ENCODE data around the gene NAT8.
"Not testable (repeated sequence)": the region's sequence is repeated elsewhere in the genome, so short reads cannot be mapped to it uniquely, and the experiment has no call there.

The NAT8 gene

GRCh38 chr2:73624625-73625024, 17.6 kb downstream of the NAT8 start:
- not testable (repeated sequence) for H3K36me3 Mint-ChIP-seq (ENCODE audit: insufficient read depth); DNase-seq (ENCODE audit: low spot score in 2 of 2); H3K9me3 Mint-ChIP-seq; H3K27ac Mint-ChIP-seq (ENCODE audit: low read depth); ATAC-seq (replicated peaks; ENCODE audit: extremely low read depth, poor library complexity, severe bottlenecking); H3K4me3 Mint-ChIP-seq; H3K4me1 Mint-ChIP-seq
- H3K27me3 Mint-ChIP-seq = peaks cover 31% of the 10 kb centered on the region

GRCh38 chr2:73624036-73624435, 18.2 kb downstream of the NAT8 start:
- H3K4me1 Mint-ChIP-seq; ATAC-seq (replicated peaks; ENCODE audit: extremely low read depth, poor library complexity, severe bottlenecking); H3K4me3 Mint-ChIP-seq; H3K27ac Mint-ChIP-seq (ENCODE audit: low read depth); DNase-seq (ENCODE audit: low spot score in 2 of 2); H3K9me3 Mint-ChIP-seq; H3K36me3 Mint-ChIP-seq (ENCODE audit: insufficient read depth): not testable (repeated sequence)
- H3K27me3 Mint-ChIP-seq = peaks cover 31% of the 10 kb centered on the region

GRCh38 chr2:73619925-73620324, 22.3 kb downstream of the NAT8 start:
- not testable (repeated sequence) for ATAC-seq (replicated peaks; ENCODE audit: extremely low read depth, poor library complexity, severe bottlenecking); H3K4me1 Mint-ChIP-seq; H3K9me3 Mint-ChIP-seq; H3K36me3 Mint-ChIP-seq (ENCODE audit: insufficient read depth); H3K4me3 Mint-ChIP-seq; DNase-seq (ENCODE audit: low spot score in 2 of 2); H3K27ac Mint-ChIP-seq (ENCODE audit: low read depth)
- peaks cover 21% of the 10 kb centered on the region for H3K27me3 Mint-ChIP-seq

GRCh38 chr2:73614997-73615396, 27.2 kb downstream of the NAT8 start:
- H3K4me3 Mint-ChIP-seq = no peak overlapping the region
- H3K27me3 Mint-ChIP-seq = no peaks in the 10 kb centered on the region
- ATAC-seq (replicated peaks; ENCODE audit: extremely low read depth, poor library complexity, severe bottlenecking) = no peak
- H3K4me1 Mint-ChIP-seq = no peaks in the 10 kb centered on the region
- no peak overlapping the region for H3K27ac Mint-ChIP-seq (ENCODE audit: low read depth)
- no peaks in the 10 kb centered on the region for H3K9me3 Mint-ChIP-seq
- DNase-seq (ENCODE audit: low spot score in 2 of 2) = no peak
- peaks cover 3% of the 10 kb centered on the region for H3K36me3 Mint-ChIP-seq (ENCODE audit: insufficient read depth)

- H3K27ac Mint-ChIP-seq (ENCODE audit: low read depth) = no peak overlapping the region
- H3K4me3 Mint-ChIP-seq = no peak overlapping the region
- no peaks in the 10 kb centered on the region for H3K27me3 Mint-ChIP-seq
- ATAC-seq (replicated peaks; ENCODE audit: extremely low read depth, poor library complexity, severe bottlenecking) = no peak
- H3K9me3 Mint-ChIP-seq = no peaks in the 10 kb centered on the region
- DNase-seq (ENCODE audit: low spot score in 2 of 2) = no peak
- no peaks in the 10 kb centered on the region for H3K4me1 Mint-ChIP-seq
- peaks cover 3% of the 10 kb centered on the region for H3K36me3 Mint-ChIP-seq (ENCODE audit: insufficient read depth)
Measured at GRCh38 chr2:73614105-73614504, 28.1 kb downstream of the NAT8 start.

GRCh38 chr2:73611867-73612266, 30.4 kb downstream of the NAT8 start:
- H3K9me3 Mint-ChIP-seq = no peaks in the 10 kb centered on the region
- ATAC-seq (replicated peaks; ENCODE audit: extremely low read depth, poor library complexity, severe bottlenecking) (no peak), DNase-seq (ENCODE audit: low spot score in 2 of 2) (no peak)
- no peaks in the 10 kb centered on the region for H3K27me3 Mint-ChIP-seq
- no peaks in the 10 kb centered on the region for H3K4me1 Mint-ChIP-seq
- H3K36me3 Mint-ChIP-seq (ENCODE audit: insufficient read depth) = peaks cover 5% of the 10 kb centered on the region
- no peak overlapping the region for H3K4me3 Mint-ChIP-seq
- no peak overlapping the region for H3K27ac Mint-ChIP-seq (ENCODE audit: low read depth)

- Mint-ChIP-seq H3K27me3 (no peaks in the 10 kb centered on the region), H3K36me3 (ENCODE audit: insufficient read depth) (peaks cover 5% of the 10 kb centered on the region), H3K4me1 (no peaks in the 10 kb centered on the region), H3K27ac (ENCODE audit: low read depth) (no peak overlapping the region), H3K4me3 (no peak overlapping the region), H3K9me3 (no peaks in the 10 kb centered on the region)
- DNase-seq (ENCODE audit: low spot score in 2 of 2) = no peak
- no peak for ATAC-seq (replicated peaks; ENCODE audit: extremely low read depth, poor library complexity, severe bottlenecking)
Measured at GRCh38 chr2:73611193-73611592, 31.0 kb downstream of the NAT8 start.

GRCh38 chr2:73610111-73610510, 32.1 kb downstream of the NAT8 start:
- Mint-ChIP-seq H3K4me3 (no peak overlapping the region), H3K4me1 (no peaks in the 10 kb centered on the region), H3K36me3 (ENCODE audit: insufficient read depth) (peaks cover 9% of the 10 kb centered on the region), H3K27ac (ENCODE audit: low read depth) (no peak overlapping the region), H3K9me3 (no peaks in the 10 kb centered on the region), H3K27me3 (no peaks in the 10 kb centered on the region)
- no peak for ATAC-seq (replicated peaks; ENCODE audit: extremely low read depth, poor library complexity, severe bottlenecking)
- DNase-seq (ENCODE audit: low spot score in 2 of 2) = no peak

GRCh38 chr2:73604589-73604988, 37.6 kb downstream of the NAT8 start:
- H3K9me3 Mint-ChIP-seq; H3K4me3 Mint-ChIP-seq; H3K4me1 Mint-ChIP-seq; H3K27ac Mint-ChIP-seq (ENCODE audit: low read depth); ATAC-seq (replicated peaks; ENCODE audit: extremely low read depth, poor library complexity, severe bottlenecking); DNase-seq (ENCODE audit: low spot score in 2 of 2); H3K27me3 Mint-ChIP-seq: not testable (repeated sequence)
- peaks cover 15% of the 10 kb centered on the region for H3K36me3 Mint-ChIP-seq (ENCODE audit: insufficient read depth)

GRCh38 chr2:73603099-73603588, 39.1 kb downstream of the NAT8 start:
- H3K4me3 Mint-ChIP-seq; DNase-seq (ENCODE audit: low spot score in 2 of 2); ATAC-seq (replicated peaks; ENCODE audit: extremely low read depth, poor library complexity, severe bottlenecking); H3K9me3 Mint-ChIP-seq; H3K27ac Mint-ChIP-seq (ENCODE audit: low read depth); H3K4me1 Mint-ChIP-seq; H3K27me3 Mint-ChIP-seq: not testable (repeated sequence)
- peaks cover 19% of the 10 kb centered on the region for H3K36me3 Mint-ChIP-seq (ENCODE audit: insufficient read depth)

GRCh38 chr2:73601780-73602179, 40.4 kb downstream of the NAT8 start:
- no peaks in the 10 kb centered on the region for H3K9me3 Mint-ChIP-seq
- no peak for DNase-seq (ENCODE audit: low spot score in 2 of 2)
- H3K27me3 Mint-ChIP-seq = no peaks in the 10 kb centered on the region
- no peak overlapping the region for H3K27ac Mint-ChIP-seq (ENCODE audit: low read depth)
- ATAC-seq (replicated peaks; ENCODE audit: extremely low read depth, poor library complexity, severe bottlenecking) = no peak
- peaks cover 17% of the 10 kb centered on the region for H3K36me3 Mint-ChIP-seq (ENCODE audit: insufficient read depth)
- H3K4me1 Mint-ChIP-seq = no peaks in the 10 kb centered on the region
- no peak overlapping the region for H3K4me3 Mint-ChIP-seq

GRCh38 chr2:73594251-73594650, 48.0 kb downstream of the NAT8 start:
- ATAC-seq (replicated peaks; ENCODE audit: extremely low read depth, poor library complexity, severe bottlenecking) (no peak), DNase-seq (ENCODE audit: low spot score in 2 of 2) (no peak)
- no peaks in the 10 kb centered on the region for H3K9me3 Mint-ChIP-seq
- peaks cover 5% of the 10 kb centered on the region for H3K36me3 Mint-ChIP-seq (ENCODE audit: insufficient read depth)
- no peaks in the 10 kb centered on the region for H3K27me3 Mint-ChIP-seq
- H3K27ac Mint-ChIP-seq (ENCODE audit: low read depth) = no peak overlapping the region
- no peak overlapping the region for H3K4me3 Mint-ChIP-seq
- no peaks in the 10 kb centered on the region for H3K4me1 Mint-ChIP-seq

- Mint-ChIP-seq H3K27me3 (no peaks in the 10 kb centered on the region), H3K9me3 (no peaks in the 10 kb centered on the region), H3K4me1 (no peaks in the 10 kb centered on the region), H3K36me3 (ENCODE audit: insufficient read depth) (peaks cover 5% of the 10 kb centered on the region), H3K4me3 (no peak overlapping the region), H3K27ac (ENCODE audit: low read depth) (no peak overlapping the region)
- DNase-seq (ENCODE audit: low spot score in 2 of 2) = no peak
- ATAC-seq (replicated peaks; ENCODE audit: extremely low read depth, poor library complexity, severe bottlenecking) = no peak
Measured at GRCh38 chr2:73593680-73594079, 48.5 kb downstream of the NAT8 start.
